Measurements from ENCODE around the gene SLC6A11. TPM values are rescaled to one million over a fixed set of nuclear protein-coding genes. Genes with fewer than 3 reads are reported as not detected.

The SLC6A11 gene
- total and polyA plus RNA-seq, 2 of the 8 experiments (the other 6 are each of a cell fraction or from before 2014, with no cell fraction given), result 0.78 to 1.5 TPM

GRCh38 chr3:10918011-10918410 is 102.0 kb downstream of the SLC6A11 start (continued):
- no peak for TF ChIP-seq RNF2 (IDR thresholded peaks at IDR 0.05; ENCODE audit: borderline replicate concordance, low read depth, low read length, missing control alignments, poor library complexity, severe bottlenecking)

Data from H1 (cell line).